NB4 (cell line): ENCODE measurements around the gene SLC66A2.

ENCODE experiments used
- POLR2A ChIP-seq: IDR thresholded peaks from 2 replicates; pipeline ENCODE4 v1.6.1; 2011; ENCODE audit warnings: mild to moderate bottlenecking; ENCODE audit not compliant: insufficient read length; ENCODE audit errors: extremely low read depth
- TF ChIP-seq, protein P1 (sequence below): IDR thresholded peaks from one replicate; pipeline ENCODE4 v1.5.1; 2012; ENCODE audit warnings: low read depth, low read length

GRCh38 chr18:79902075-79902474 lies 49.4 kb downstream of the SLC66A2 start:
- no peak for TF ChIP-seq POLR2A
- TF ChIP-seq, protein P1, sequence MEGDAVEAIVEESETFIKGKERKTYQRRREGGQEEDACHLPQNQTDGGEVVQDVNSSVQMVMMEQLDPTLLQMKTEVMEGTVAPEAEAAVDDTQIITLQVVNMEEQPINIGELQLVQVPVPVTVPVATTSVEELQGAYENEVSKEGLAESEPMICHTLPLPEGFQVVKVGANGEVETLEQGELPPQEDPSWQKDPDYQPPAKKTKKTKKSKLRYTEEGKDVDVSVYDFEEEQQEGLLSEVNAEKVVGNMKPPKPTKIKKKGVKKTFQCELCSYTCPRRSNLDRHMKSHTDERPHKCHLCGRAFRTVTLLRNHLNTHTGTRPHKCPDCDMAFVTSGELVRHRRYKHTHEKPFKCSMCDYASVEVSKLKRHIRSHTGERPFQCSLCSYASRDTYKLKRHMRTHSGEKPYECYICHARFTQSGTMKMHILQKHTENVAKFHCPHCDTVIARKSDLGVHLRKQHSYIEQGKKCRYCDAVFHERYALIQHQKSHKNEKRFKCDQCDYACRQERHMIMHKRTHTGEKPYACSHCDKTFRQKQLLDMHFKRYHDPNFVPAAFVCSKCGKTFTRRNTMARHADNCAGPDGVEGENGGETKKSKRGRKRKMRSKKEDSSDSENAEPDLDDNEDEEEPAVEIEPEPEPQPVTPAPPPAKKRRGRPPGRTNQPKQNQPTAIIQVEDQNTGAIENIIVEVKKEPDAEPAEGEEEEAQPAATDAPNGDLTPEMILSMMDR, result no peak
